K562 (cell line): ENCODE data around the gene FZD4. TPM values are rescaled to one million over a fixed set of nuclear protein-coding genes. Genes with fewer than 3 reads are reported as not detected.

Experiments used
- ATAC-seq: fragments of 200-7000 bp; cut with Tn5 transposase; 3 replicates; pipeline ENCODE4 v1.9.1; 2020; ENCODE audit warnings: moderate library complexity
- BruUV-seq: library from RNA; stranded (reverse); fragments of 400-500 nt; replicated peaks from 2 replicates; lab custom pipeline; 2021; lab: Mats Ljungman, UMichigan
- CTCF ChIA-PET: fragments of 300-600 bp; formaldehyde crosslinking; extraction: SDS; loops from one replicate; lab custom pipeline; 2021; ENCODE audit warnings: low intra/inter-chr PET ratio; lab: Yijun Ruan, JAX
- POLR2A ChIA-PET: fragments of 300-600, 350-650 bp; sonication (Branson Sonifier 250); formaldehyde crosslinking; extraction: SDS; loops from one replicate; lab custom pipeline; 2021; ENCODE audit warnings: antibody characterized with exemption, inconsistent platforms; lab: Yijun Ruan, JAX
- DNase-seq, 4 experiments: peaks; one replicate each; pipeline versions ENCODE4 v3.0.0 to v3.0.0-alpha.2; 2011 to 2018; ENCODE audit warnings: low spot score in 3 of 4, mixed read lengths in 3 of 4; ENCODE audit errors: extremely low read depth in 1 of 4
- FAIRE-seq: peaks from 2 replicates; lab custom pipeline; 2011; peaks lifted over from hg19 to GRCh38; lab: Jason Lieb, UNC
- H2AFZ ChIP-seq: 2 replicates; pipeline ENCODE4 v1.6.0; 2011; ENCODE audit warnings: low read depth, low read length, control low read depth, inconsistent platforms
- H3K27ac ChIP-seq: fragments of 200-600 bp; 3 replicates; pipeline ENCODE4 v1.8.0; 2011; ENCODE audit warnings: low read depth, mild to moderate bottlenecking, control low read depth, inconsistent platforms, low read length, moderate library complexity, mixed read lengths; ENCODE audit errors: extremely low read depth
- H3K27me3 ChIP-seq, 2 experiments: fragments of 300-600 bp in 1 of 2; 2 replicates in 1 of 2; 3 replicates in 1 of 2; pipeline versions ENCODE4 v1.6.0 to v1.8.0; 2011; ENCODE audit warnings: inconsistent platforms in 2 of 2, low read length in 2 of 2, mild to moderate bottlenecking in 1 of 2, mixed read lengths in 1 of 2, moderate library complexity in 1 of 2; ENCODE audit not compliant: control insufficient read depth in 2 of 2, insufficient read depth in 2 of 2
- H3K36me3 ChIP-seq: fragments of 300-600 bp; 3 replicates; pipeline ENCODE4 v1.8.0; 2011; ENCODE audit warnings: mild to moderate bottlenecking, low read length, inconsistent platforms; ENCODE audit not compliant: control insufficient read depth, insufficient read depth
- H3K4me1 ChIP-seq, 2 experiments: fragments of 200-600 bp in 1 of 2; replicated peaks in 1 of 2; 2 replicates in 1 of 2; 3 replicates in 1 of 2; pipeline versions ENCODE4 v1.5.1 to v1.8.0; 2011; ENCODE audit warnings: inconsistent platforms in 2 of 2, low read length in 2 of 2, mild to moderate bottlenecking in 1 of 2, mixed read lengths in 1 of 2, moderate library complexity in 1 of 2; ENCODE audit not compliant: control insufficient read depth in 2 of 2, insufficient read depth in 2 of 2
- H3K4me2 ChIP-seq: 2 replicates; pipeline ENCODE4 v1.6.1; 2011; ENCODE audit warnings: low read length, control low read depth, inconsistent platforms, mixed read lengths; ENCODE audit not compliant: insufficient read depth
- H3K4me3 ChIP-seq: fragments of 200-600 bp; sonication (generic), shearing (Covaris generic); 2 replicates; pipeline ENCODE4 v1.5.1; 2016; ENCODE audit warnings: control low read depth, inconsistent platforms
- H3K79me2 ChIP-seq: fragments of 200-600 bp; 3 replicates; pipeline ENCODE4 v1.8.0; 2011; ENCODE audit warnings: low read length, inconsistent platforms; ENCODE audit not compliant: control insufficient read depth, insufficient read depth
- H3K9ac ChIP-seq, 2 experiments: 2 replicates each; pipeline versions ENCODE4 v1.6.0 to v1.6.1; 2011; ENCODE audit warnings: low read depth in 2 of 2, low read length in 2 of 2, control low read depth in 1 of 2, inconsistent platforms in 1 of 2, mild to moderate bottlenecking in 1 of 2, mixed read lengths in 1 of 2; ENCODE audit not compliant: insufficient read depth in 1 of 2
- H3K9me1 ChIP-seq: one replicate; pipeline ENCODE4 v1.6.0; 2011; ENCODE audit warnings: inconsistent platforms, mild to moderate bottlenecking, low read length, moderate library complexity; ENCODE audit not compliant: control insufficient read depth, insufficient read depth
- H3K9me3 ChIP-seq: replicated peaks from 2 replicates; pipeline ENCODE4 v1.5.1; 2011; ENCODE audit warnings: low read depth, low read length, inconsistent platforms; ENCODE audit not compliant: control insufficient read depth, insufficient read depth
- H4K20me1 ChIP-seq: replicated peaks from 2 replicates; pipeline ENCODE4 v1.6.1; 2011; ENCODE audit warnings: low read length, inconsistent platforms, mixed read lengths; ENCODE audit not compliant: control insufficient read depth, insufficient read depth
- CLOCK ChIP-seq: fragments of 250-450 bp; sonication (Bioruptor Pico); IDR thresholded peaks from 2 replicates; pipeline ENCODE4 v1.4.0; 2020; ENCODE audit warnings: mild to moderate bottlenecking, moderate library complexity, borderline replicate concordance
- DNMT1 ChIP-seq: fragments of 450-650 bp; IDR thresholded peaks from 2 replicates; pipeline ENCODE4 v1.6.1; 2016; ENCODE audit warnings: antibody characterized with exemption, mild to moderate bottlenecking
- EGR1 ChIP-seq: fragments of 450-650 bp; conservative IDR thresholded peaks from 2 replicates; pipeline ENCODE4 v1.6.1; 2017; ENCODE audit warnings: mild to moderate bottlenecking
- PTRF ChIP-seq: fragments of 450-650 bp; IDR thresholded peaks from 2 replicates; pipeline ENCODE4 v1.6.1; 2016; ENCODE audit warnings: mild to moderate bottlenecking, missing genetic modification characterization, missing compliant biosample characterization
- SMC3 ChIP-seq: conservative IDR thresholded peaks from 2 replicates; pipeline ENCODE4 v1.6.1; 2011; ENCODE audit warnings: low read depth, low read length, improper control_type of control experiment; ENCODE audit not compliant: insufficient read depth
- STAT6 ChIP-seq: sonication (generic); formaldehyde crosslinking; IDR thresholded peaks from 2 replicates; pipeline ENCODE4 v1.8.1; 2023; ENCODE audit warnings: mild to moderate bottlenecking, missing genetic modification reagents
- TARDBP ChIP-seq: fragments of 450-650 bp; IDR thresholded peaks from 2 replicates; pipeline ENCODE4 v1.6.1; 2016
- USF1 ChIP-seq: sonication (generic); formaldehyde crosslinking; IDR thresholded peaks from 2 replicates; pipeline ENCODE4 v1.9.0; 2022; ENCODE audit warnings: mild to moderate bottlenecking, missing genetic modification reagents
- ZBTB12 ChIP-seq: fragments of 250-450 bp; sonication (Bioruptor Pico); IDR thresholded peaks from 2 replicates; pipeline ENCODE4 v1.4.0; 2020
- ZBTB5 ChIP-seq: fragments of 450-650 bp; IDR thresholded peaks from 2 replicates; pipeline ENCODE4 v1.6.1; 2017; ENCODE audit warnings: antibody characterized with exemption
- ZC3H8 ChIP-seq: fragments of 450-650 bp; IDR thresholded peaks from 2 replicates; pipeline ENCODE4 v1.6.1; 2017
- ZNF589 ChIP-seq: fragments of 200-800 bp; sonication (Bioruptor generic); IDR thresholded peaks from 2 replicates; pipeline ENCODE4 v1.6.1; 2016; ENCODE audit warnings: low read depth, missing genetic modification characterization, missing compliant biosample characterization
- ZNF785 ChIP-seq: fragments of 250-450 bp; sonication (Bioruptor Pico); IDR thresholded peaks from 2 replicates; pipeline ENCODE4 v1.4.0; 2020; ENCODE audit warnings: mild to moderate bottlenecking
- in situ Hi-C: fragments of 300-500 bp; cut with MboI; formaldehyde crosslinking; loops from 4 replicates; pipeline ENCODE4 v1.15.0; 2018; ENCODE audit warnings: inconsistent platforms, mixed read lengths
- intact Hi-C: fragments of 100-400 bp; cut with micrococcal nuclease; formaldehyde crosslinking; loops from 2 replicates; pipeline ENCODE4 v1.14.2; 2022
- polyA plus RNA-seq, 8 experiments: library from polyadenylated mRNA; depleted of rRNA in 4 of 8; stranded (reverse) in 5 of 8; unstranded in 3 of 8; fragments of >200 nt; fragmentation: Nextera tagmentation in 2 of 8; fragmentation: Illumina TruSeq in 1 of 8; extraction: Ambion mirVana in 2 of 8; extraction: Trizol in 1 of 8; gene quantifications; 2 replicates each; pipeline versions ENCODE4 v1.2.1 to v1.2.3, GENCODE V29; 2011 to 2014; ENCODE audit warnings: inconsistent platforms in 1 of 8, missing spikeins in 1 of 8
- total RNA-seq, 7 experiments: library from RNA; depleted of rRNA in 6 of 7; stranded (reverse); fragments of >200 nt in 6 of 7; fragmentation: Illumina TruSeq in 2 of 7; extraction: Trizol in 2 of 7; gene quantifications; 2 replicates each; pipeline versions ENCODE4 v1.2.1 to v1.2.3, GENCODE V29; 2011 to 2021; ENCODE audit warnings: low replicate concordance in 1 of 7

The FZD4 gene
- total and polyA plus RNA-seq, 9 of the 15 experiments (the other 6 are each of a cell fraction or from before 2014, with no cell fraction given) = 1.2 to 7.9 (median 5.8) TPM

GRCh38 chr11:86947541-86947940, 7.7 kb downstream of the FZD4 start:
- no peaks in the 10 kb centered on the region for H3K9me1 ChIP-seq
- H3K4me3 ChIP-seq = no peak overlapping the region
- H3K4me1 ChIP-seq = peaks cover 1 to 4% of the 10 kb centered on the region in 2 experiments; a peak in 3 of 5 replicates
- H3K79me2 ChIP-seq = no peaks in the 10 kb centered on the region
- no TSS peak for BruUV-seq
- FAIRE-seq = no peak
- intact Hi-C loops (no loop called here), in situ Hi-C loops (no loop called here)
- no peaks in the 10 kb centered on the region for H3K27me3 ChIP-seq
- no peak overlapping the region for H3K4me2 ChIP-seq
- POLR2A ChIA-PET = interaction anchor here (1.0 kb wide), 1 partner anchor 8 kb away, joined by 5 read pairs; no protein-coding TSS in a partner anchor
- no peak overlapping the region for H2AFZ ChIP-seq
- H3K27ac ChIP-seq = no peak overlapping the region
- CTCF ChIA-PET = no interaction called here
- no peaks in the 10 kb centered on the region for H4K20me1 ChIP-seq
- ATAC-seq = no peak
- no peaks in the 10 kb centered on the region for H3K9me3 ChIP-seq
- H3K9ac ChIP-seq = no peak overlapping the region
- DNase-seq = no peak
- H3K36me3 ChIP-seq = peaks cover 39% of the 10 kb centered on the region; the same call in 2 of the 3 replicates
- TF ChIP-seq ZBTB12 (CRISPR knock-in tag) (no peak), TARDBP (no peak), EGR1 (no peak), SMC3 (no peak), ZNF785 (CRISPR knock-in tag) (no peak), ZBTB5 (no peak), ZNF589 (CRISPR knock-in tag) (no peak), CLOCK (CRISPR knock-in tag) (no peak), PTRF (no peak), ZC3H8 (no peak), DNMT1 (no peak), STAT6 (CRISPR knock-in tag) (no peak), USF1 (CRISPR knock-in tag) (no peak)
